HG02852 (cell line): Measurements from ENCODE around the gene SMAP2.
A peak's percentile ranks its signal among the peaks of the same experiment; 100 is the strongest.
"Not testable (repeated sequence)": the region's sequence is repeated elsewhere in the genome, so short reads cannot be mapped to it uniquely, and the experiment has no call there.

Experiments
- ATAC-seq: cut with Tn5 transposase; IDR thresholded peaks from one replicate; pipeline ENCODE4 v1.9.1; 2021; ENCODE audit warnings: mild to moderate bottlenecking, moderate library complexity; ENCODE audit not compliant: unreplicated experiment

The SMAP2 gene

DNA sequence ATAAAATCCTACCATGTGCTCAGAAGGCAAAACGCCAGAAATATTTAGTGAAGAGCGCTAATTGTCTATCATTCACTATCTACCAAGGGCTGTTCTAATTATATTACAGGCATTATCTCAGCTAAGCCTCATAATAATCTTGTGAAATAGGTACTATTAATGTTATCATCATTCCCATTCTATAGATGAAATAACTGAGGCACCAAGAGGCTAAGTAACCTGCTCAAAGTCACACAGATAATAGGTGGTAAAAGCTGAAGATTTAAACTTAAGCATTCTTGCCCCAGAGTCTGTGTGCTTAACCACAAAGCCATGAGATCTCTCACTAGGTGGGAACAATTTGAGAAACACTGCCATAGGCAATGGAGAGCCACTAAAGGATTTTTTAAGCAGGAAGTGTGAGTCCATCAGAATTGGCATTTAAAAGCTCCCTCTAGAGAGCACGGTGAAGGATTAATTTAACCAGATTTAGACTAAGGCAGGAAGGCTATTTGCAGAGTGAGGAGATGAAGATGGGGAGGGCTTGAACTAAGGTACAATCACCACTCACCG is 1.7 kb upstream of the SMAP2 start:
- no peak for ATAC-seq

DNA sequence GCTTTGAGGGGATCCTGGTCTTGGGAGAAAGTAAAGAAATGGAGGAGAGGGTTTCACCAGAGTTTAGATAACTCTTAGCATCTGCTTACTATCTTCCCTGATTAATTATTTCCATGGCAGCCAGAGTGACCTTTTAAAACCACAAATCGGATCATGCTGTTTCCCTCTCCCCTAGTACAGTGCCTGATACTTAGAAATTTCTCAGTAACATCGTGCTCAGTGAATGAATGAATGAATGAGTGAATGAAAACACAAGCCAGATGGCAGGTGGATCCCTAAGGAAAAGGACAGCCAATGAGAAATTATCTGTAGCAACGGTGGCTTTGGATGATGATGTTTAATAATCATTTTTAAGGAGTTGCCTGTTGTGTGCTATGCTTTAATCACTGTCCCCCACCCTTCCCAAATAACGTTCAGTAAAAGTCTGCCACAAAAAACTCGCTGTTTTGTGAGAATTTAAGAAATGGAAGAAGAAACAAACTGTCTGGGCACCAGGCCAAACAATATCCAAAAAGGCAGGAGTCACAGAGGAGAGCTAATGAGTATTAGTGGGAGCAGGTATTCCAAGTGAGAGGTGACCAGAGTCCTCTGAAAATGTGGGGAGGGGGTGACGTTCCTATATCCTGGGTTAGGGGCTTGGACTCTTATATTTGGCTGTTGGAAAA is 737 bp upstream of the SMAP2 start:
- ATAC-seq, result no peak

DNA sequence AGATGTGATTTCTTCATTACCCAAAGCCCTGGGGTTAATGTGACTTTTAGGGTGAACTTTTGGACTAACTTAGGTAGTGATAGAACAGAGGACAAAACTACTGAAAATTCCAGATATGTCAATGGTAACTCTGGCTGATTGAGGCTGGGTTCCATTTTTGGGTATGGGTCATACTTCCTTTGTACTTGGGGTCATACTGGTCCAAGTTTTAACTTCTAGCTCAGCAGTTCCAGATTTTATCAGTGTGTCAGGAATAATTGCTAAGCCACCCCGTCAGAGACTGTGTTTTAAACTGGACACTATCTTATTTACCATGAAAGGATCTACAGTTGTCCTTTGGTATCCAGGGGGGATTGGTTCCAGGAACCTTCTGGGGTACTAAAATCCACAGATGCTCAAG is 4.0 kb downstream of the SMAP2 start:
- ATAC-seq, result no peak

DNA sequence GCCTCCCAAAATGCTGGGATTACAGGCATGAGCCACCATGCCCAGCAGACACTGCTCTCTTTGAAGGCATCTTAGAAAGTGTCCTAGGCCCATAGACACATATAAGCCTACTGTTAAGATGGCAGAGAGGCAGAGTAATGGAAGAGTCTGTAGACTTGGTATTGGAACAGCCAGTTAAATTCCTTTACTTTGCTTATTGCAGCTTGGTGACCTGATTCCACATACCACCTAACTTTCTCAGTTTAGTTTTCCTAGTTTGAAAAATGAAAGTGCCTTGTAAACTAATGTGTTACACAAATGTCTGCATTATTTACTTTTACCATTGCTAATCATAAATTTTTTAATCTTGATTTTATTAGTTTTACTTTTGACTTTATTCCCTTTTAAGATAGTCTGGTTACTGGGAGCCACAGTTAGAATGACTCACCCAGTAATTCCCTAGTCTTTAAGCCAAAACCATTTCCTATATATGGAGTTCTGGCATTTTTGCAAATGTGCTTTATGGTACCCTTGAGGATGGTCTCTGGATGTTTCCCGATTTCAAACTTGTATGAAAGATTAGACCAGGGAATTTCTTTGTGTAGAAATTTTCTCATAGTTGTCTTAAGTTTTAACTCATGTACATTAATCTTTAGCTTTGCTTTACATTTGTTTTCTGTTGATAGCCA is 6.4 kb downstream of the SMAP2 start:
- no peak for ATAC-seq

DNA sequence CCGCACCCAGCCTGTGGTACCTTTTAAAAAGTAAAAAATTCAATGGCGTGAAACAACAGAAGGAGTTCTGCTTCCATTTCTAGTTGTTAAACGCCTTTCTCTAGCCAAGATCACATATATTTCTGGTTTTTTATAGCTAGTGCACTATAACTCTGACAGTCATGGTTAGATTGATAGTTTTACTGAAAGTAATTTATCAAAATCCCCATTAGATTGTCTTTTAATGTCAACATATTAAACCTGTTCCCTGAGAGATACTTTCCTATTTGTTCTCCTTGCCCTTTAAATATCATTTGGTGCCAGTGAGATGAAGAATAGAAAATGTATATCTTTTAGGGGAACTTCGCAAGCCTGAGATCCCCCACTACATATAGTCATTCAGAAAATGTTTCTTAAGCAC is 7.3 kb downstream of the SMAP2 start:
- ATAC-seq, result no peak

DNA sequence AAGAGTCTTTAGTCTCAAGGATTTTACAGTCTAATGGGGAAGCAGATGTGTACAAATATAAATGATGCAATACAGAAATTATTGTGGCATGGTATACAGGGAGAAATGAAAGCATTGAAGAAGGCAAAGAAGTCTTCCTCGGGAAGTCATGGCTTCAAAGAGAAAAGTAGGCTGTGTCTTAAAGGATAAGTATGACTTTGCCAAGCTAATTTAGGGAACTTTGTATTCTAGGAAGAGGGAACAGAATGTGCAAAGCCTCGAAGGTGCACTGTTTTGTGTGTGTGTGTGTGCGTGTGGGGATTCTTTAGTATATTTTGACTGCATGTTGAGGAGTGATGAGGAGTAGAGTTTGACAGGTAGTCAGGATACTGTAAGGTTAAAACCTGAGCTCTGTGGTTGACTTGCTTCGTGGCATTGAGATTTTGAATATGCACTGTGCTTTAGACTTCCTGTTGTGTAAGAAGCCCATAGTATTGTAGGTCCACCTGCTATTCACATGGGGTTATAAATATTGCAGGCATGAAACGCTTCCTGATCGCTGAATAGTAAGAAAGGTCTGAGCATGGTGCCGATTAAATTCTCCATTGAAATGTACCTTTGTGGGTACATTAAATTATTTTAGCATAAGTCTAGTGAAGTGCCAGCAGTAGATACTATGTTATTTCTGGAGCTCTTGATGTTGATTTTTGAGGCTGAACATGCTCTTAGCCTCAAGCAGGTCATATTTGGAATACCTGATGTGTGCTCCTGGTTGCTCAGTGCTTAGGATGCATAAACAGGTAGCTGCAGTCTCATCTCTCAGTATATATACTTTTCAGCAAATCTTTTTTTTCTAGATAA is 8.0 kb downstream of the SMAP2 start:
- no peak for ATAC-seq

DNA sequence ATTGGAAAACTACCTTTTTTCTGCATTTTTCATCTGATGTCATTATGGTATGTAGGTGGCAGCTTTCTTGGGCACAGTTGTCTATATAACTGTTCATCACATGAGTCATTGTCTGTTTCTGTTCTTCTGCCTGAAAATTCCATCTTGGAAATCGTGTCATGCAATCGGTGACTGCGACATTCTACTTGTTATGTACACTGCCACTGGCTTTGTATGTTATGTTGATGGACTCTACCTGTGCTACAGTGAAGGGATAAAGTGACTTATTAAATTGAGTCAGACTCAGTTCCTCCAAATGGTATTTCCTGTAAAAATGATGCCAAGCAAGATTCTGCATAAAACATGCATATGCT is 8.6 kb downstream of the SMAP2 start:
- ATAC-seq, result no peak

DNA sequence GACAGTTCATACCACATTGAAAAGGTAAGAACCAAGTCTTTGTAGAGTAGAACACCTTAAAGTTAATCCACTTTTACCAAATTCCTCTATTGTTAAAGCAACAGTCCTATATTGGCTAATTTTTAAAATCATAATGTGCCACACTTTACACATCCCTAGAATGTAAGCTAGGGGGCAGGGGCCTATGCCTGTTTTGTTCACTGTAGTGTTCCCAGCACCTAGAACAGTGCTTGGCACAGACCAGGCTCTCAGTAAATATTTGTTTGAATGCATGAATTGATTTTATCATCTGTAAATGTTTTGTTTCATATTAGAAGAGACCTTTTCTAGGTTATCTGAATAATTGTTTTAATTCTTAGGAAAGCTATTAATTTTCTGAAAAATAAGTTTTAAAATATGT is 9.1 kb downstream of the SMAP2 start:
- no peak for ATAC-seq

DNA sequence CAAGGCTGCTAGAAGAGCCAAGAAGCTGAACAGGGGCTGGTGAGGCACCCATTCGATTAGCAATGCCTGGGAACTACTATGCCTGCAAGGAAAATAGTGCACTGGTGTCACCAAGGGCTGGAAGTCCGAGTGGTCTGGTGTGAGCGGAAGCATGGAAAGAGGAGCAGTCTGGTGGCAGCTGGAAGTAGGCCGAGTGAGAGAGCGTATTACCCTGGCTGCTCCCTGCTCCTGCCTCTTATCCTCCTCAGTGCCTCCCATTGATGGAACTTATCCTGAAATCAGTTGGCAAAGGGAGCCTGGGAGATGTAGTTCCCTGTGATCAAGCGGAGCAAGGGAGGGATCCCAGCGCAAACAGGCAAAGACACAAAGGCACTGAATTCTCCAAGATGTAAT is 9.6 kb downstream of the SMAP2 start:
- no peak for ATAC-seq

DNA sequence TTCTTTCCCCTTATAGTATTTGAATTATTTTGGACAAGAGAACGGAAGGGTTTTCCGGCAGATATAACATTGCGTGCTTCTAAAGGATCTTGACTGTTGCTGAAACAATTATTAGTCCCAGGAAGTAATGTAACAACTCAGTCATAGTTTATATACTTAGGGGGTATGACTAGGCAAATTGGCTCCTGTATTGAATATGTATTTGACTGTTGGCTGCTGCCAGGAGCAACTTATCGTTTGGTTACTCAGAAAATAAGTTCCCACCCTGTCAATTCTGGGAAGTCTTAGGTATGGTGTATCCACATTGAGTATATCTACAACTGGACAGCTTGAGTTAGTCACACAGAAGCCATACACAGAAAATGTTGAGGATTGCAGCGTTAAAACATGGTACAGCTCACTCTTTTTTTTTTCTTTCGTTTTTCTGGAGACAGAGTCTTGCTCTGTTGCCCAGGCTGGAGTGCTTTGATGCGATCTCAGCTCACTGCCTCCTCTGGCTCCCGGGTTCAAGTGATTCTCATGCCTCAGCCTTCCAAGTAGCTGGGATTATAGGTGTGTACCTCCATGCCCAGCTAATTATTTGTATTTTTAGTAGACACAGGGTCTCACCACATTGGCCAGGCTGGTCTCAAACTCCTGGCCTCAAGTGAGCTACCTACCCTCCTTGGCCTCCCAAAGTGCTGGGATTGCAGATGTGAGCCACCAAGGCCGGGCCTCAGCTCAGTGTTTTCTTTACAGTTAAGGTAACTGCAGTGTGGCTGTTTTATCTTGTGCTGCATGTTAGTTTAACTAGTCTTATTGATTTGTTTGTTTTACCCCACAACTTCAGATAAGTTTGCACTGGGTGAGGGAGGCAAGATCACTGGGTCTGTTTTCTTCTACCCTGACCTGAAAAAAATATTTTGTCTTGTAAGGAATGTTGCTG is 10.2 kb downstream of the SMAP2 start:
- no peak for ATAC-seq

DNA sequence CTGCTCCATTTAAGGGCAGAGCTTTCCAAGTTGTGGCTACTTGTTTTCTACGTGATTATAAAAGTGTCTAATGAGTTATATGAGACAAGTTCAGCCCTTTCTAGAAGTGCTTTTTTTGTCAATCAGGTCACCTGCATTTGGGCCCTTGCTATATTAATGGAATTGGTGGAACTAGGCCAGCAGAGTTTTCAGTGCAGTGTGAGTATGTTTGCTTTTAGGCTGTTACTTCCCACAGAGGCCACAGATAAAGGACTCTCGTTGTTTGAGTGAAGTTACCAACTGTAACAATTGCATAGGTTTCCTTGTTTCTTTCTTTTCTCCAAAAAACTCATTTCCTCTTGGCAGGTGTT is 10.9 kb downstream of the SMAP2 start:
- no peak for ATAC-seq

DNA sequence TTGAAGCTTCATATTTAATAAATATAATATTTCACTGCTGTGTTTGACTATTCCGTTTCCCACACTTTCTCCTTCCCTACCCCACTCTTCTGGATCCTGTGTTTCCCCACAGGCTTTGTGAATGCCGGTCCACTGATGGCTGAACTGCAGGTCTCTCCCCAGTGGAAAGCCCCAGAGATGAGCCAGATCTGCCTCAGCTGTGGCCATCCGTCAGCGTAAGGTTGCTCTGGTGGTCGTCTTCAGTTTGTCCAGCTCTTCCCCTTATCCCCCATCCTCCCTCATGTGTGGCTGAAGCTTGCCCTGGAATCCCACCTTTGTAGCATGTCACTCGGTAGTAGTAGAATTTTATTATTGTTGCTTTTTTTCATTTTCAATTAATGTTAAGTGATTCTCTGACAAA is 11.4 kb downstream of the SMAP2 start:
- no peak for ATAC-seq

DNA sequence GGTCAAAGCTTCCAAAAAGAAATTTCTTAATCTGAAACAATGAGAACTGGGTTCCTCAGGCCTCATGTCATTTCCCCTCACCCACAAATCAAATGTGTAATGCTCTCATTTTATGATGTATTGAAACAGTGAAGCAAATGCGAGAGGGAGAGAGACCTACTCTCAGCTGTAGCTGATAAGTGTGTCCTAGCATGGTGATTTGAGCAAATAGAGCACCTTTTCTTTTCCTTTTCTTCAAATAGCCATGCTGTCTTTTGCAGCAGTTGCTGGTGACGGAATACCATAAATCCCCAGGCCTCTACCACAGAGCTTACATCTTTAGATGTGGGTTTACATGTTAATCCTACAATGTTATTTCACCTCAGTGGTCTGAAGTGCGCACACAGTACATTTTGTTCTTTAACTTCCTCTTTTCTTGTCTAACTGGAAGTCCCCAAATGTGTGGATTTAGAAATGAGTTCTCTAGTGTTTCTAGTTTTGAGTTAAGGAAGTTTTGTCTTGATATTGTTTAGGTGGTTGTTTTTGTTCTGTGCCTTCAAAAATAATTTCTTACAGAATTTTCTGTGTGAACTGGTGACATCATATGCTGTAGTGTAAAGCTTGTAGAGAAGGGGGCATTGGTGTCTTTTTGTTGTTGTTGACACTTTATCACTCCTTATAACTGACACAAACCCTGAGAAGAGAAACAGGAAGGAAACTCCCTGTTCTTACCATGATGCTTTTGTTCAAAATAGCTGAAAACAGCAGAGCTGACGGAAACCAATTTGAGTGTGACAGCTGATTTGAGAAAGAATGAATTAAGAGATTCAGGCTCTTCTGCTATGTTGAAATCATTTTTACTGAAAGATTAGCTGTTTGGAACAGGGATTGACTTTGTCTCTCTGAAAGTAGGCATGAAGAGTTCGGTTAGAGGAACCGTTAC is 12.2 kb downstream of the SMAP2 start:
- ATAC-seq, result peak; percentile 74

DNA sequence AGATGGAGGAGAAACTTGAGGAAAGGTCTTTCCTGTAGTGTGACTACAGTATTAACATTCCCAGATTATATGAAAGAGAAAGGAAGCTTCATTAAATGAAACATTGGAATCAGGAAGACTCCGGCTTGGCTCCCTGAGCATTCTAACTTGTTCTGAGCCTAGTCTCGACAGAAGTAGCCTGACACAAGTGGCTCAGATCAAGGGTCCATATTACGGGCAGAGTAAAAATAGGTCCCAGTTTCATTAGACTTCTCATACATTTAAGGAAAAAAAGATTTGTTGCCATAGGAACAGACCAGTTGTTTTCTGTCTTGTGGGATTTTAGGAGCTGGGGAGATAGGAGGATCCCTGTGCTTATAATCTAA is 12.8 kb downstream of the SMAP2 start:
- ATAC-seq, result no peak

DNA sequence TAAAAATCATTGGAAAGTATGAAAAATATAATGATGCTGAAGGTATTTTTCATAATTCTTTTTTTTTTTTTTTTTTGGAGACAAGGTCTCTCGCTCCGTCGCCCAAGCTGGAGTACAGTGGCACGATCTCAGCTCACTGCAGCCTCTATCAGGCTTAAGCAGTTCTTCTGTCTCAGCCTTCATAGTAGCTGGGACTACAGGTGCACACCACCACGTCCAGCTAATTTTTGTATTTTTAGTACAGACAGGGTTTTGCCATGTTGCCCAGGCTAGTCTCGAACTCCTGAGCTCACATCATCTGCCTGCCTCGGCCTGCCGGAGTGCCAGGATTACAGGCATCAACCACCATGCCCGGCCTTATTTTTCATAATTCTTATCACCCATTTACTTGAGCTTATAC is 13.3 kb downstream of the SMAP2 start:
- ATAC-seq, result no peak

DNA sequence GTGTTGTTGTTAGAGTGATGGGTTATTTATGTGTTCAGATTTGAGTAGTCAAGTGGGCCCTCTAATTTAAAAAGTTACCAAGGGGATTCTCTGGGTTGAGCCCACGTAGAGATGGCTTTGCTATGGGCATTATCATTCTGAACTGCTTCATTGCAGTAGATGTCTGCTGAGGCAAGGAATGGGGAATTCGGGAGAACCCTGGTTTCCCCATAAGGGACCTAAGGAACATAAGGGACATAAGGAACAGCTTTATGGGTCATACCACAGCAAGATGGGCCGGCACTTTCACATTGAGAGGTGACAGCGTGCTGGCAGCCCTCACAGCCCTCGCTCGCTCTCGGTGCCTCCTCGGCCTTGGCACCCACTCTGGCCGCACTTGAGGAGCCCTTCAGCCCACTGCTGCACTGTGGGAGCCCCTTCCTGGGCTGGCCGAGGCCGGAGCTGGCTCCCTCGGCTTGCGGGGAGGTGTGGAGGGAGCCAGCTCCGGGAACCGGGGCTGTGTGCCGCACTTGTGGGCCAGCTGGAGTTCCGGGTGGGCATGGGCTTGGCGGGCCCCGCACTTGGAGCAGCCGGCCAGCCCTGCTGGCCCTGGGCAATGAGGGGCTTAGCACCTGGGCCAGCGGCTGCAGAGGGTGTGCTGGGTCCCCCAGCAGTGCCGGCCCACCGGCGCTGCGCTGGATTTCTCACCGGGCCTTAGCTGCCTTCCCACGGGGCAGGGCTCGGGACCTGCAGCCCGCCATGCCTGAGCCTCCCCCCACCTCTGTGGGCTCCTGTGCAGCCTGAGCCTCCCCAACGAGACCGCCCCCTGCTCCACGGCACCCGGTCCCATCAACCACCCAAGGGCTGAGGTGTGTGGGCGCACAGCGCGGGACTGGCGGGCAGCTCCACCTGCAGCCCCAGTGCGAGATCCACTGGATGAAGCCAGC is 14.1 kb downstream of the SMAP2 start:
- not testable (repeated sequence) for ATAC-seq

DNA sequence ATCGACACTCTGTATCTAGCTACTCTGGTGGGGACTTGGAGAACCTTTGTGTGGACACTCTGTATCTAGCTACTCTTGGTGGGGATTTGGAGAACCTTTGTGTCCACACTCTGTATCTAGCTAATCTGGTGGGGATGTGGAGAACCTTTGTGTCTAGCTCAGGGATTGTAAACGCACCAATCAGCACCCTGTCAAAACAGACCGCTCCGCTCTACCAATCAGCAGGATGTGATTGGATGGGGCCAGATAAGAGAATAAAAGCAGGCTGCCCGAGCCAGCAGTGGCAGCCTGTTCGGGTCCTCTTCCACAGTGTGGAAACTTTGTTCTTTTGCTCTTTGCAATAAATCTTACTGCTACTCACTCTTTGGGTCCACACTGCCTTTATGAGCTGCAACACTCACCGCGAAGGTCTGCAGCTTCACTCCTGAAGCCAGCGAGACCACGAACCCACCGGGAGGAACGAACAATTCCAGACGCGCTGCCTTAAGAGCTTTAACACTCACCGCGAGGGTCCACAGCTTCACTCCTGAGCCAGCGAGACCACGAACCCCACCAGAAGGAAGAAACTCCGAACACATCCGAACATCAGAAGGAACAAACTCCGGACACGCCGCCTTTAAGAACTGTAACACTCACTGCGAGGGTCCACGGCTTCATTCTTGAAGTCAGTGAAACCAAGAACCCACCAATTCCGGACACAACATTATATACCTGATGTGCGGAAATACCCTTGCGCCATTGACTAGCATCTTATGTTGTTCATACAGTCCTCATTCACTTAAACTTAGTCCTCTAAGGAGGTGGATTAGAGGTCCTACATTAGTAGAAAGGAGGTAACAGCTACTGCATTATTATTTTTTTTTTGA is 15.2 kb downstream of the SMAP2 start:
- ATAC-seq, result not testable (repeated sequence)

DNA sequence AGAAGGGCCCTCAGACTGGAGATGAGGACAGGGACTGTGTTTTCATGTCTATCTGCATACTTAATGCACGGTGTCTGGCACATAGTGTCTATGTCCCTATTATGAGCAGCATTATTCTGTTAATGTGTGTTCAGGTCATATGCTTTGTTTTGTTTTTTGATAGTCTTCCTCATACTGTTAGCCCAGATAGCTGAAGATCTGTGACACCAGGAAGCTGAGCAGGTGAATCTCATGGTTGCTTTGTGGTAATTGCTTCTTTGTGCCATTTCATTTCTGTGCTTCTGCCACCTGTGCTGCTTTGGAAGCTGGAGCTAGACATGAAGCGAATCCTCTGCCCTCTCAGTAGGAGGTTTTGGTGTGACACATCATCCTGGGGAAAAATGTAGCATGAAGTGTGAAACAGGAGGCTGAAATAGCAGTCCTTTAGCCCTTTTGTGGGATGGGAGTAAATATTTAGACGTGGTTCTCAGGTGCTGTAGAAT is 15.8 kb downstream of the SMAP2 start:
- ATAC-seq, result no peak
